HepG2 (cell line): ENCODE data around the gene FOCAD. TPM values are rescaled to one million over a fixed set of nuclear protein-coding genes. Genes with fewer than 3 reads are reported as not detected.

Experiments used
- BHLHE40 ChIP-seq: IDR thresholded peaks from 2 replicates; pipeline ENCODE4 v1.6.1; 2011; ENCODE audit warnings: low read length, improper control_type of control experiment
- CHD2 ChIP-seq: IDR thresholded peaks from 2 replicates; pipeline ENCODE4 v1.6.1; 2011; ENCODE audit warnings: low read depth, low read length, improper control_type of control experiment
- FIP1L1 ChIP-seq: fragments of 200-400 bp; formaldehyde crosslinking; IDR thresholded peaks from 2 replicates; pipeline ENCODE4 v1.6.1; 2018; ENCODE audit warnings: low read depth, mild to moderate bottlenecking, low read length, moderate library complexity, borderline replicate concordance; ENCODE audit not compliant: insufficient read depth
- GATAD1 ChIP-seq: IDR thresholded peaks from 2 replicates; pipeline ENCODE4 v1.6.1; 2016; ENCODE audit warnings: missing genetic modification reagents, missing compliant biosample characterization
- GPN1 ChIP-seq: sonication (generic); formaldehyde crosslinking; IDR thresholded peaks from 2 replicates; pipeline ENCODE4 v1.5.1; 2020; ENCODE audit warnings: missing genetic modification reagents, borderline replicate concordance
- IKZF4 ChIP-seq: sonication (generic); formaldehyde crosslinking; IDR thresholded peaks from 2 replicates; pipeline ENCODE4 v1.5.1; 2020; ENCODE audit warnings: borderline replicate concordance, mild to moderate bottlenecking, low read depth, missing genetic modification reagents; ENCODE audit errors: not compliant biosample characterization
- MED1 ChIP-seq: sonication (generic); formaldehyde crosslinking; IDR thresholded peaks from 2 replicates; pipeline ENCODE4 v1.4.0; 2020; ENCODE audit warnings: missing genetic modification reagents
- MEIS2 ChIP-seq: sonication (generic); formaldehyde crosslinking; IDR thresholded peaks from 2 replicates; pipeline ENCODE4 v1.9.0; 2021; ENCODE audit warnings: mild to moderate bottlenecking, missing genetic modification reagents
- NFYB ChIP-seq: sonication (generic); formaldehyde crosslinking; IDR thresholded peaks from 2 replicates; pipeline ENCODE4 v1.4.0; 2020; ENCODE audit warnings: missing genetic modification reagents
- POLR2A ChIP-seq, 2 experiments: IDR thresholded peaks; 2 replicates each; pipeline ENCODE4 v1.6.1; 2011; ENCODE audit warnings: low read depth in 2 of 2, low read length in 2 of 2, mild to moderate bottlenecking in 1 of 2, moderate library complexity in 1 of 2; ENCODE audit not compliant: insufficient read depth in 1 of 2
- REXO4 ChIP-seq: sonication (generic); formaldehyde crosslinking; IDR thresholded peaks from 2 replicates; pipeline ENCODE4 v1.8.0; 2022; ENCODE audit warnings: missing genetic modification reagents, mild to moderate bottlenecking, borderline replicate concordance
- U2AF1 ChIP-seq: fragments of 200-400 bp; formaldehyde crosslinking; optimal IDR thresholded peaks from 2 replicates; pipeline ENCODE3; 2017; ENCODE audit warnings: mild to moderate bottlenecking, low read depth, low read length
- XBP1 ChIP-seq: sonication (generic); formaldehyde crosslinking; IDR thresholded peaks from 2 replicates; pipeline ENCODE4 v1.5.0; 2020; ENCODE audit warnings: missing genetic modification reagents
- ZFP1 ChIP-seq: IDR thresholded peaks from 2 replicates; pipeline ENCODE4 v1.6.1; 2016
- ZFP37 ChIP-seq: sonication (generic); formaldehyde crosslinking; IDR thresholded peaks from 2 replicates; pipeline ENCODE4 v1.4.0; 2020; ENCODE audit warnings: missing genetic modification reagents, borderline replicate concordance
- ZNF101 ChIP-seq: sonication (generic); formaldehyde crosslinking; IDR thresholded peaks from 2 replicates; pipeline ENCODE4 v1.4.0; 2020; ENCODE audit warnings: mild to moderate bottlenecking, low read depth, missing genetic modification reagents, borderline replicate concordance
- ZNF24 ChIP-seq: fragments of 450-650 bp; IDR thresholded peaks from 2 replicates; pipeline ENCODE4 v1.6.1; 2017; ENCODE audit warnings: antibody characterized with exemption, mild to moderate bottlenecking
- ZNF430 ChIP-seq: sonication (generic); formaldehyde crosslinking; IDR thresholded peaks from 2 replicates; pipeline ENCODE4 v1.9.0; 2021; ENCODE audit warnings: mild to moderate bottlenecking, missing genetic modification reagents
- ZNF543 ChIP-seq: sonication (generic); formaldehyde crosslinking; IDR thresholded peaks from 2 replicates; pipeline ENCODE4 v1.4.0; 2020; ENCODE audit warnings: mild to moderate bottlenecking, missing genetic modification reagents
- ZNF556 ChIP-seq: sonication (generic); formaldehyde crosslinking; IDR thresholded peaks from 2 replicates; pipeline ENCODE4 v1.4.0; 2020; ENCODE audit warnings: mild to moderate bottlenecking, missing genetic modification reagents, borderline replicate concordance
- ZSCAN21 ChIP-seq: sonication (generic); formaldehyde crosslinking; IDR thresholded peaks from 2 replicates; pipeline ENCODE4 v1.8.0; 2022; ENCODE audit warnings: mild to moderate bottlenecking, missing genetic modification reagents, moderate library complexity, borderline replicate concordance
- polyA plus RNA-seq, 8 experiments: library from polyadenylated mRNA; depleted of rRNA in 3 of 8; stranded (reverse) in 7 of 8; unstranded in 1 of 8; fragments of >200 nt; fragmentation: Illumina TruSeq in 4 of 8; extraction: Trizol in 4 of 8; gene quantifications; 2 replicates each; pipeline versions ENCODE4 v1.2.1 to v1.2.3, GENCODE V29; 2011 to 2016; ENCODE audit warnings: low read depth in 4 of 8, missing spikeins in 1 of 8, mixed read lengths in 1 of 8; ENCODE audit not compliant: insufficient read depth in 1 of 8
- total RNA-seq, 5 experiments: library from RNA; depleted of rRNA; stranded (reverse); fragments of >200 nt; fragmentation: Illumina TruSeq; extraction: Trizol; gene quantifications; 2 replicates each; pipeline ENCODE4 v1.2.3, GENCODE V29; 2016; ENCODE audit warnings: low read depth in 1 of 5
- TF ChIP-seq, protein P1 (sequence below): sonication (generic); formaldehyde crosslinking; IDR thresholded peaks from 2 replicates; pipeline ENCODE4 v1.4.0; 2020; ENCODE audit warnings: mild to moderate bottlenecking, missing genetic modification reagents
- TF ChIP-seq, protein P2 (sequence below): sonication (generic); formaldehyde crosslinking; IDR thresholded peaks from 2 replicates; pipeline ENCODE4 v1.5.0; 2020; ENCODE audit warnings: mild to moderate bottlenecking, missing genetic modification reagents, moderate library complexity
- TF ChIP-seq, protein P3 (sequence below): fragments of 450-650 bp; IDR thresholded peaks from 2 replicates; pipeline ENCODE4 v1.6.1; 2017
- TF ChIP-seq, protein P4 (sequence below): sonication (generic); formaldehyde crosslinking; IDR thresholded peaks from 2 replicates; pipeline ENCODE4 v1.8.0; 2022; ENCODE audit warnings: missing genetic modification reagents, low read depth, mild to moderate bottlenecking, borderline replicate concordance
- TF ChIP-seq, protein P5 (sequence below): sonication (generic); formaldehyde crosslinking; IDR thresholded peaks from 2 replicates; pipeline ENCODE4 v1.5.0; 2020; ENCODE audit warnings: missing genetic modification reagents
- TF ChIP-seq, protein P6 (sequence below): sonication (generic); formaldehyde crosslinking; IDR thresholded peaks from 2 replicates; pipeline ENCODE4 v1.4.0; 2020; ENCODE audit warnings: mild to moderate bottlenecking, missing genetic modification reagents

FOCAD gene
- total and polyA plus RNA-seq, 2 of the 13 experiments (the other 11 are each of a cell fraction or from before 2014, with no cell fraction given), result 18.0 to 31.1 TPM

DNA sequence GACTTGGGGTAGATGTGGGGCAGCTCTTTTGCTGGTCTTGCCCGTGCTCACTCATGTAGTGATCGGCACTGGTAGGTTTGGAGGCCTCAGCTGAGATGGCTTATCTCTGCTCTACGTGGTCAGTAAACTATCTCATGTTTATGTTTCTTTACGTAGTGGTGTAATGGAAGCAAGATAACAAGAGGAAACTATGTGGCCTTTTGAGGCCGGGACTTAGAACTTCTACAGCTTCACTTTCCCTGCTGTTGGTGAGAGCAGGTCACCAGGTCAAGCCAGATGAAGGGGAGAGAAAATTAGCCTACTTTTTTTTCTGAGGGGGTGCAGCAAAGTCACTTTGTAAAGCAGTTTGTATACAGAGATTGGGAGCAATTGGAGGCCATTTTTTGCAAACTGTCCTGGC is 8.5 kb downstream of the FOCAD start (continued):
- TF ChIP-seq, protein P1, sequence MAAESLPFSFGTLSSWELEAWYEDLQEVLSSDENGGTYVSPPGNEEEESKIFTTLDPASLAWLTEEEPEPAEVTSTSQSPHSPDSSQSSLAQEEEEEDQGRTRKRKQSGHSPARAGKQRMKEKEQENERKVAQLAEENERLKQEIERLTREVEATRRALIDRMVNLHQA (CRISPR knock-in tag), result no peak
- TF ChIP-seq GATAD1 (CRISPR knock-in tag) (0 out of 2 replicates have a peak, but pooled peaks have one; percentile 24), CHD2 (no peak), ZNF543 (CRISPR knock-in tag) (no peak), NFYB (CRISPR knock-in tag) (no peak), MED1 (CRISPR knock-in tag) (peak; percentile 86), U2AF1 (no peak), ZFP1 (CRISPR knock-in tag) (no peak), ZNF24 (no peak), ZNF556 (CRISPR knock-in tag) (no peak; the same call in 1 of the 2 replicates), FIP1L1 (no peak), ZNF430 (no peak), REXO4 (CRISPR knock-in tag) (no peak), ZSCAN21 (no peak), BHLHE40 (no peak), MEIS2 (CRISPR knock-in tag) (no peak), POLR2A (IDR thresholded peaks at IDR 0.05; ENCODE audit: insufficient read depth in 1 of 2, low read depth in 2 of 2, low read length in 2 of 2) (peak in 1 of 2 experiments; percentile 37; a peak in 1 of 4 replicates), XBP1 (CRISPR knock-in tag) (no peak), GPN1 (CRISPR knock-in tag) (no peak), ZNF101 (no peak), IKZF4 (CRISPR knock-in tag) (no peak), ZFP37 (CRISPR knock-in tag) (no peak)
- TF ChIP-seq, protein P2, sequence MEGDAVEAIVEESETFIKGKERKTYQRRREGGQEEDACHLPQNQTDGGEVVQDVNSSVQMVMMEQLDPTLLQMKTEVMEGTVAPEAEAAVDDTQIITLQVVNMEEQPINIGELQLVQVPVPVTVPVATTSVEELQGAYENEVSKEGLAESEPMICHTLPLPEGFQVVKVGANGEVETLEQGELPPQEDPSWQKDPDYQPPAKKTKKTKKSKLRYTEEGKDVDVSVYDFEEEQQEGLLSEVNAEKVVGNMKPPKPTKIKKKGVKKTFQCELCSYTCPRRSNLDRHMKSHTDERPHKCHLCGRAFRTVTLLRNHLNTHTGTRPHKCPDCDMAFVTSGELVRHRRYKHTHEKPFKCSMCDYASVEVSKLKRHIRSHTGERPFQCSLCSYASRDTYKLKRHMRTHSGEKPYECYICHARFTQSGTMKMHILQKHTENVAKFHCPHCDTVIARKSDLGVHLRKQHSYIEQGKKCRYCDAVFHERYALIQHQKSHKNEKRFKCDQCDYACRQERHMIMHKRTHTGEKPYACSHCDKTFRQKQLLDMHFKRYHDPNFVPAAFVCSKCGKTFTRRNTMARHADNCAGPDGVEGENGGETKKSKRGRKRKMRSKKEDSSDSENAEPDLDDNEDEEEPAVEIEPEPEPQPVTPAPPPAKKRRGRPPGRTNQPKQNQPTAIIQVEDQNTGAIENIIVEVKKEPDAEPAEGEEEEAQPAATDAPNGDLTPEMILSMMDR, result no peak
- TF ChIP-seq, protein P3, sequence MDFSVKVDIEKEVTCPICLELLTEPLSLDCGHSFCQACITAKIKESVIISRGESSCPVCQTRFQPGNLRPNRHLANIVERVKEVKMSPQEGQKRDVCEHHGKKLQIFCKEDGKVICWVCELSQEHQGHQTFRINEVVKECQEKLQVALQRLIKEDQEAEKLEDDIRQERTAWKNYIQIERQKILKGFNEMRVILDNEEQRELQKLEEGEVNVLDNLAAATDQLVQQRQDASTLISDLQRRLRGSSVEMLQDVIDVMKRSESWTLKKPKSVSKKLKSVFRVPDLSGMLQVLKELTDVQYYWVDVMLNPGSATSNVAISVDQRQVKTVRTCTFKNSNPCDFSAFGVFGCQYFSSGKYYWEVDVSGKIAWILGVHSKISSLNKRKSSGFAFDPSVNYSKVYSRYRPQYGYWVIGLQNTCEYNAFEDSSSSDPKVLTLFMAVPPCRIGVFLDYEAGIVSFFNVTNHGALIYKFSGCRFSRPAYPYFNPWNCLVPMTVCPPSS, result no peak
- TF ChIP-seq, protein P4, sequence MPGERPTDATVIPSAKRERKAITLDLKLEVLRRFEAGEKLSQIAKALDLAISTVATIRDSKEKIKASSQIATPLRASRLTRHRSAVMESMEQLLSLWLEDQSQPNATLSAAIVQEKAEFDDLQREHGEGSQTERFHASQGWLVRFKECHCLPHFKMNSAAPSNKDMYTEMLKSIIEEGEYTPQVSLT (CRISPR knock-in tag), result no peak
- TF ChIP-seq, protein P5, sequence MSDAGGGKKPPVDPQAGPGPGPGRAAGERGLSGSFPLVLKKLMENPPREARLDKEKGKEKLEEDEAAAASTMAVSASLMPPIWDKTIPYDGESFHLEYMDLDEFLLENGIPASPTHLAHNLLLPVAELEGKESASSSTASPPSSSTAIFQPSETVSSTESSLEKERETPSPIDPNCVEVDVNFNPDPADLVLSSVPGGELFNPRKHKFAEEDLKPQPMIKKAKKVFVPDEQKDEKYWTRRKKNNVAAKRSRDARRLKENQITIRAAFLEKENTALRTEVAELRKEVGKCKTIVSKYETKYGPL, result no peak
- TF ChIP-seq, protein P6, sequence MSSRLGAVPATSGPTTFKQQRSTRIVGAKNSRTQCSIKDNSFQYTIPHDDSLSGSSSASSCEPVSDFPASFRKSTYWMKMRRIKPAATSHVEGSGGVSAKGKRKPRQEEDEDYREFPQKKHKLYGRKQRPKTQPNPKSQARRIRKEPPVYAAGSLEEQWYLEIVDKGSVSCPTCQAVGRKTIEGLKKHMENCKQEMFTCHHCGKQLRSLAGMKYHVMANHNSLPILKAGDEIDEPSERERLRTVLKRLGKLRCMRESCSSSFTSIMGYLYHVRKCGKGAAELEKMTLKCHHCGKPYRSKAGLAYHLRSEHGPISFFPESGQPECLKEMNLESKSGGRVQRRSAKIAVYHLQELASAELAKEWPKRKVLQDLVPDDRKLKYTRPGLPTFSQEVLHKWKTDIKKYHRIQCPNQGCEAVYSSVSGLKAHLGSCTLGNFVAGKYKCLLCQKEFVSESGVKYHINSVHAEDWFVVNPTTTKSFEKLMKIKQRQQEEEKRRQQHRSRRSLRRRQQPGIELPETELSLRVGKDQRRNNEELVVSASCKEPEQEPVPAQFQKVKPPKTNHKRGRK (CRISPR knock-in tag), result no peak
